DOHH2 (cell line): ENCODE results near the gene FAM78B.

ENCODE experiments used
- H3F3A ChIP-seq: fragments of 200-600 bp; sonication (generic), shearing (Covaris generic); 2 replicates; pipeline ENCODE4 v1.6.0; 2016; ENCODE audit warnings: antibody characterized with exemption, mild to moderate bottlenecking; ENCODE audit not compliant: control insufficient read depth, insufficient read depth
- H3K27ac ChIP-seq: fragments of 200-600 bp; sonication (generic); 2 replicates; pipeline ENCODE4 v1.5.1; 2014; ENCODE audit warnings: low read depth, mild to moderate bottlenecking, low read length, moderate library complexity
- H3K27me3 ChIP-seq: fragments of 200-600 bp; sonication (generic); 2 replicates; pipeline ENCODE4 v1.6.1; 2014; ENCODE audit warnings: mild to moderate bottlenecking, low read length, mixed read lengths; ENCODE audit not compliant: control insufficient read depth
- H3K36me3 ChIP-seq: fragments of 200-600 bp; sonication (generic); 2 replicates; pipeline ENCODE4 v1.6.1; 2014; ENCODE audit warnings: mild to moderate bottlenecking, low read length, moderate library complexity, mixed read lengths; ENCODE audit not compliant: control insufficient read depth
- H3K4me1 ChIP-seq: fragments of 200-600 bp; sonication (generic); 2 replicates; pipeline ENCODE4 v1.6.1; 2014; ENCODE audit warnings: mild to moderate bottlenecking, low read length, mixed read lengths; ENCODE audit not compliant: control insufficient read depth
- H3K4me2 ChIP-seq: fragments of 200-600 bp; sonication (generic); 2 replicates; pipeline ENCODE4 v1.6.0; 2014; ENCODE audit warnings: mild to moderate bottlenecking, low read length, moderate library complexity
- H3K4me3 ChIP-seq: fragments of 200-600 bp; sonication (generic); 2 replicates; pipeline ENCODE4 v1.5.1; 2014; ENCODE audit warnings: mild to moderate bottlenecking, low read length, mixed read lengths
- H3K79me2 ChIP-seq: fragments of 200-600 bp; sonication (generic); 2 replicates; pipeline ENCODE4 v1.6.1; 2014; ENCODE audit warnings: mild to moderate bottlenecking, low read length, mixed read lengths; ENCODE audit not compliant: control insufficient read depth
- H3K9me2 ChIP-seq: fragments of 200-600 bp; sonication (generic); replicated peaks from 2 replicates; pipeline ENCODE4 v1.6.1; 2014; ENCODE audit warnings: mild to moderate bottlenecking, low read length, mixed read lengths; ENCODE audit not compliant: control insufficient read depth
- H3K9me3 ChIP-seq: fragments of 200-600 bp; sonication (generic); 2 replicates; pipeline ENCODE4 v1.6.1; 2014; ENCODE audit warnings: antibody characterized with exemption, low read length, mixed read lengths; ENCODE audit not compliant: control insufficient read depth, insufficient read depth
- H4K20me1 ChIP-seq: fragments of 200-600 bp; sonication (generic); 2 replicates; pipeline ENCODE4 v1.6.0; 2014; ENCODE audit warnings: low read depth, mild to moderate bottlenecking, antibody characterized with exemption, low read length, moderate library complexity; ENCODE audit not compliant: control insufficient read depth, insufficient read depth
- CTCF ChIP-seq: fragments of 200-600 bp; sonication (generic); IDR thresholded peaks from one replicate; pipeline ENCODE4 v1.5.1; 2014; ENCODE audit warnings: antibody characterized with exemption, mild to moderate bottlenecking, low read depth, low read length; ENCODE audit not compliant: poor library complexity, severe bottlenecking
- EZH2phosphoT487 ChIP-seq: fragments of 200-600 bp; sonication (generic); IDR thresholded peaks from 2 replicates; pipeline ENCODE4 v1.6.1; 2017; ENCODE audit warnings: borderline replicate concordance, mild to moderate bottlenecking, antibody characterized with exemption, low read length, moderate library complexity, mixed read lengths

Gene FAM78B

GRCh38 chr1:166119471-166119965 is 47.3 kb downstream of the FAM78B start:
- Histone ChIP-seq H3K79me2 (no peaks in the 10 kb centered on the region), H3F3A (no peaks in the 10 kb centered on the region), H3K9me3 (no peaks in the 10 kb centered on the region), H3K27me3 (no peaks in the 10 kb centered on the region), H3K36me3 (no peaks in the 10 kb centered on the region), H3K27ac (no peak overlapping the region), H3K4me1 (no peaks in the 10 kb centered on the region), H3K4me2 (no peak overlapping the region), H3K4me3 (no peak overlapping the region), H3K9me2 (no peaks in the 10 kb centered on the region), H4K20me1 (no peaks in the 10 kb centered on the region)
- TF ChIP-seq CTCF, result no peak
- no peak for TF ChIP-seq EZH2phosphoT487

GRCh38 chr1:166117776-166118175 is 49.0 kb downstream of the FAM78B start:
- no peaks in the 10 kb centered on the region for H3K9me3 ChIP-seq
- no peaks in the 10 kb centered on the region for H3F3A ChIP-seq
- TF ChIP-seq EZH2phosphoT487 (no peak), CTCF (no peak)
- no peak overlapping the region for H3K27ac ChIP-seq
- H3K4me3 ChIP-seq, result no peak overlapping the region
- H3K4me1 ChIP-seq, result no peaks in the 10 kb centered on the region
- no peaks in the 10 kb centered on the region for H3K27me3 ChIP-seq
- no peaks in the 10 kb centered on the region for H3K36me3 ChIP-seq
- H3K79me2 ChIP-seq, result no peaks in the 10 kb centered on the region
- H3K4me2 ChIP-seq, result no peak overlapping the region
- H3K9me2 ChIP-seq, result no peaks in the 10 kb centered on the region
- H4K20me1 ChIP-seq, result no peaks in the 10 kb centered on the region

GRCh38 chr1:166116026-166116425 is 50.8 kb downstream of the FAM78B start:
- H4K20me1 ChIP-seq, result no peaks in the 10 kb centered on the region
- TF ChIP-seq CTCF (no peak), EZH2phosphoT487 (no peak)
- no peaks in the 10 kb centered on the region for H3K79me2 ChIP-seq
- no peaks in the 10 kb centered on the region for H3K9me2 ChIP-seq
- H3K27me3 ChIP-seq, result no peaks in the 10 kb centered on the region
- H3K4me3 ChIP-seq, result no peak overlapping the region
- no peaks in the 10 kb centered on the region for H3F3A ChIP-seq
- H3K9me3 ChIP-seq, result no peaks in the 10 kb centered on the region
- H3K27ac ChIP-seq, result no peak overlapping the region
- H3K36me3 ChIP-seq, result no peaks in the 10 kb centered on the region
- no peak overlapping the region for H3K4me2 ChIP-seq
- H3K4me1 ChIP-seq, result no peaks in the 10 kb centered on the region
